GM18517 (cell line): ENCODE results near the gene OSM.
A peak's percentile ranks its signal among the peaks of the same experiment; 100 is the strongest.

Experiments
- ATAC-seq: cut with Tn5 transposase; IDR thresholded peaks from one replicate; pipeline ENCODE4 v1.9.1; 2021; ENCODE audit warnings: mild to moderate bottlenecking, moderate library complexity; ENCODE audit not compliant: unreplicated experiment

Gene OSM

GRCh38 chr22:30266445-30267381 is at the start of gene OSM:
OSM (minus strand) TSS chr22:30266851; CDS start chr22:30266799, 52 bp downstream.
- no peak for ATAC-seq

- ATAC-seq, result no peak
Measured at GRCh38 chr22:30315962-30316576, 49.4 kb upstream of the OSM start.

GRCh38 chr22:30314915-30315314 is 48.3 kb upstream of the OSM start:
- no peak for ATAC-seq

GRCh38 chr22:30313527-30314363 is 47.1 kb upstream of the OSM start:
- no peak for ATAC-seq

- ATAC-seq, result no peak
Measured at GRCh38 chr22:30312053-30312452, 45.4 kb upstream of the OSM start.

- ATAC-seq, result no peak
Measured at GRCh38 chr22:30310881-30311771, 44.5 kb upstream of the OSM start.

- ATAC-seq, result peak; percentile 33
Measured at GRCh38 chr22:30309951-30310741, 43.5 kb upstream of the OSM start.

- peak; percentile 34 for ATAC-seq
Measured at GRCh38 chr22:30308518-30309230, 42.0 kb upstream of the OSM start.

- ATAC-seq, result no peak
Measured at GRCh38 chr22:30308093-30308492, 41.4 kb upstream of the OSM start.

- no peak for ATAC-seq
Measured at GRCh38 chr22:30307041-30307574, 40.5 kb upstream of the OSM start.

GRCh38 chr22:30306627-30307011 is 40.0 kb upstream of the OSM start:
- no peak for ATAC-seq

GRCh38 chr22:30305906-30306626 is 39.4 kb upstream of the OSM start:
- ATAC-seq, result no peak

GRCh38 chr22:30305519-30305905 is 38.9 kb upstream of the OSM start:
- ATAC-seq, result peak; percentile 39

- no peak for ATAC-seq
Measured at GRCh38 chr22:30304495-30305244, 38.0 kb upstream of the OSM start.

- no peak for ATAC-seq
Measured at GRCh38 chr22:30302810-30303138, 36.1 kb upstream of the OSM start.

GRCh38 chr22:30301995-30302809 is 35.6 kb upstream of the OSM start:
- no peak for ATAC-seq

GRCh38 chr22:30299322-30299721 is 32.7 kb upstream of the OSM start:
- ATAC-seq, result no peak
